SK-N-MC (cell line): Measurements from ENCODE around the gene KYNU.

Source experiments
- EZH2 ChIP-seq: fragments of 200-600 bp; sonication (generic); IDR thresholded peaks from one replicate; pipeline ENCODE4 v1.6.1; 2017; ENCODE audit warnings: antibody characterized with exemption
- POLR2AphosphoS5 ChIP-seq: IDR thresholded peaks from 2 replicates; pipeline ENCODE4 v1.6.1; 2012; ENCODE audit warnings: mild to moderate bottlenecking, low read depth, low read length, borderline replicate concordance

GRCh38 chr2:142878031-142878678 is 691 bp downstream of the KYNU start:
- TF ChIP-seq POLR2AphosphoS5 = no peak
- no peak for TF ChIP-seq EZH2
